ENCODE data around the gene ABCC6. TPM values are rescaled to one million over a fixed set of nuclear protein-coding genes. Genes with fewer than 3 reads are reported as not detected.
"Not testable (repeated sequence)": the region's sequence is repeated elsewhere in the genome, so short reads cannot be mapped to it uniquely, and the experiment has no call there.

The ABCC6 gene
- total RNA-seq, 1 donor from 2014 or later = 0.13 TPM

GRCh38 chr16:16112450-16113053 lies 110.7 kb downstream of the ABCC6 start:
- no peak for DNase-seq (ENCODE audit: low read depth in 2 of 2)

GRCh38 chr16:16111639-16112038 lies 111.7 kb downstream of the ABCC6 start:
- DNase-seq (ENCODE audit: low read depth in 2 of 2) = no peak

GRCh38 chr16:16110111-16110490 lies 113.2 kb downstream of the ABCC6 start:
- no peak for DNase-seq (ENCODE audit: low read depth in 2 of 2)

GRCh38 chr16:16109453-16110110 lies 113.7 kb downstream of the ABCC6 start:
- DNase-seq (ENCODE audit: low read depth in 2 of 2) = no peak

GRCh38 chr16:16108759-16109158 lies 114.5 kb downstream of the ABCC6 start:
- no peak for DNase-seq (ENCODE audit: low read depth in 2 of 2)

- DNase-seq (ENCODE audit: low read depth in 2 of 2) = no peak
These were observed 115.5 kb downstream of the ABCC6 start for GRCh38 chr16:16107839-16108238.

GRCh38 chr16:16106466-16106865 lies 116.8 kb downstream of the ABCC6 start:
- DNase-seq (ENCODE audit: low read depth in 2 of 2) = no peak

GRCh38 chr16:16105646-16106045 lies 117.6 kb downstream of the ABCC6 start:
- no peak for DNase-seq (ENCODE audit: low read depth in 2 of 2)

- not testable (repeated sequence) for DNase-seq (ENCODE audit: low read depth in 2 of 2)
These were observed 118.5 kb downstream of the ABCC6 start for GRCh38 chr16:16104804-16105141.

- DNase-seq (ENCODE audit: low read depth in 2 of 2) = not testable (repeated sequence)
These were observed 119.0 kb downstream of the ABCC6 start for GRCh38 chr16:16104132-16104803.

GRCh38 chr16:16102738-16103137 lies 120.6 kb downstream of the ABCC6 start:
- DNase-seq (ENCODE audit: low read depth in 2 of 2) = no peak

GRCh38 chr16:16101585-16101984 lies 121.7 kb downstream of the ABCC6 start:
- DNase-seq (ENCODE audit: low read depth in 2 of 2) = peak in 1 of 2 donors; percentile 53

GRCh38 chr16:16100631-16101030 lies 122.7 kb downstream of the ABCC6 start:
- DNase-seq (ENCODE audit: low read depth in 2 of 2) = peak in 1 of 2 donors; percentile 46

- no peak for DNase-seq (ENCODE audit: low read depth in 2 of 2)
These were observed 124.0 kb downstream of the ABCC6 start for GRCh38 chr16:16099320-16099719.

Other genes with a start within 250 kb of the ABCC6 start
- 22.9 and 60.3 TPM in 2 replicates for gene NOMO3, start 9.0 kb upstream of the ABCC6 start, total RNA-seq
- 0.25 and 0.64 TPM in 2 replicates for gene NPIPA7, start 155.6 kb upstream of the ABCC6 start, total RNA-seq